Motor neuron (in vitro differentiated cells): Measurements from ENCODE around the gene AKR1C1. TPM values are rescaled to one million over a fixed set of nuclear protein-coding genes. Genes with fewer than 3 reads are reported as not detected.
A peak's percentile ranks its signal among the peaks of the same experiment; 100 is the strongest.
"Not testable (repeated sequence)": the region's sequence is repeated elsewhere in the genome, so short reads cannot be mapped to it uniquely, and the experiment has no call there.

Experiments
- ATAC-seq, 8 experiments: fragments of 200-7000 bp; cut with Tn5 transposase; replicated peaks in 6 of 8; 2 replicates each; pipeline ENCODE4 v1.8.0; 2021; ENCODE audit warnings: mild to moderate bottlenecking in 8 of 8, moderate library complexity in 8 of 8
- H3K27ac ChIP-seq, 2 donors: fragments of 250-450 bp; sonication (Bioruptor Pico); 2 replicates each; pipeline ENCODE4 v1.9.0; 2021; ENCODE audit warnings: antibody characterized with exemption in 2 of 2, mild to moderate bottlenecking in 2 of 2, moderate library complexity in 1 of 2
- H3K4me1 ChIP-seq, 2 donors: fragments of 250-450 bp; sonication (Bioruptor Pico); replicated peaks in 1 of 2; 2 replicates each; pipeline ENCODE4 v1.6.1; 2021; ENCODE audit warnings: antibody characterized with exemption in 2 of 2, mild to moderate bottlenecking in 2 of 2, moderate library complexity in 1 of 2
- H3K4me3 ChIP-seq, 5 donors: fragments of 250-450 bp; sonication (Bioruptor Pico); 2 replicates each; pipeline ENCODE4 v1.9.0; 2021; ENCODE audit warnings: antibody characterized with exemption in 5 of 5, mild to moderate bottlenecking in 5 of 5, moderate library complexity in 4 of 5
- WGBS, 10 experiments: fragments of 450-650 bp; shearing (Covaris generic); methylation state at CpG; one replicate each; pipeline ENCODE4 v1.0.0; 2022; 5-methylcytosine and 5-hydroxymethylcytosine counted together
- in situ Hi-C, 9 experiments: fragments of 400-800 bp; cut with MboI; loops; one replicate each; pipeline ENCODE4 v1.15.0; 2021; ENCODE audit warnings: low sequenced_read_pairs in 9 of 9, low pct_unique_long_range_greater_than_20kb in 2 of 9; ENCODE audit not compliant: unreplicated experiment in 9 of 9
- total RNA-seq, 8 experiments: library from RNA; unstranded; fragments of 300-600 nt; gene quantifications; 2 replicates each; pipeline versions ENCODE4 v1.2.3 to v1.2.4, GENCODE V29; 2022

Gene AKR1C1
- total RNA-seq, 8 experiments from 2014 or later = 3.2 to 131 (median 26.1) TPM

- no peak overlapping the region for H3K4me3 ChIP-seq
- 76 to 100% (median 100%) methylated on average over 1 to 2 of the region's 2 CpGs; no CpG with 5 or more reads in 2 of the 10 experiments for WGBS, 10 experiments
- in situ Hi-C loops = no loop called here
- no peaks in the 10 kb centered on the region for H3K4me1 ChIP-seq
- ATAC-seq = no peak
- H3K27ac ChIP-seq = no peak overlapping the region
These were observed 17.6 kb downstream of the AKR1C1 start for GRCh38 chr10:4980793-4981192.

- 58 to 93% (median 68%) methylated on average over 2 to 9 of the region's 14 CpGs; no CpG with 5 or more reads in 3 of the 10 experiments for WGBS, 10 experiments
- Histone ChIP-seq H3K4me1 (no peaks in the 10 kb centered on the region), H3K27ac (no peak overlapping the region), H3K4me3 (no peak overlapping the region)
- in situ Hi-C loops = no loop called here
- peak in 1 of 8 experiments; percentile 18 for ATAC-seq
These were observed 18.7 kb downstream of the AKR1C1 start for GRCh38 chr10:4981722-4982471.

- 56 to 100% (median 100%) methylated on average over 2 to 9 of the region's 9 CpGs; no CpG with 5 or more reads in 3 of the 10 experiments for WGBS, 10 experiments
- in situ Hi-C loops = no loop called here
- peak in 3 of 8 experiments; percentile 87 to 93 (median 92) for ATAC-seq
These were observed 19.6 kb downstream of the AKR1C1 start for GRCh38 chr10:4982764-4983226.

GRCh38 chr10:4983615-4984216 lies 20.5 kb downstream of the AKR1C1 start:
- H3K27ac ChIP-seq = no peak overlapping the region
- no peak for ATAC-seq
- in situ Hi-C loops = no loop called here
- 100% methylated on average over 1 to 4 of the region's 5 CpGs; no CpG with 5 or more reads in 6 of the 10 experiments for WGBS, 10 experiments
- no peaks in the 10 kb centered on the region for H3K4me1 ChIP-seq
- no peak overlapping the region for H3K4me3 ChIP-seq

More at GRCh38 chr10:4982764-4983226, 19.6 kb downstream of the AKR1C1 start:
- Histone ChIP-seq H3K4me1 (no peaks in the 10 kb centered on the region), H3K4me3 (no peak overlapping the region), H3K27ac (no peak overlapping the region)

GRCh38 chr10:4984223-4984622 lies 21.0 kb downstream of the AKR1C1 start:
- in situ Hi-C loops = no loop called here
- Histone ChIP-seq H3K4me1 (no peaks in the 10 kb centered on the region), H3K4me3 (no peak overlapping the region), H3K27ac (no peak overlapping the region)
- ATAC-seq = no peak
- WGBS, 10 experiments = 67 to 100% (median 94%) methylated on average over 1 to 4 of the region's 10 CpGs; no CpG with 5 or more reads in 3 of the 10 experiments

- H3K27ac ChIP-seq = no peak overlapping the region
- in situ Hi-C loops = no loop called here
These were observed 21.9 kb downstream of the AKR1C1 start for GRCh38 chr10:4984971-4985594.

GRCh38 chr10:4988000-4988641 lies 24.9 kb downstream of the AKR1C1 start:
- WGBS, 10 experiments = 67 to 100% (median 91%) methylated on average over 1 to 6 of the region's 6 CpGs; no CpG with 5 or more reads in 2 of the 10 experiments
- in situ Hi-C loops, H3K27ac ChIP-seq, H3K4me1 ChIP-seq, H3K4me3 ChIP-seq, ATAC-seq: not testable (repeated sequence)

More at GRCh38 chr10:4984971-4985594, 21.9 kb downstream of the AKR1C1 start:
- ATAC-seq = peak in 2 of 8 experiments; percentile 34 to 42
- Histone ChIP-seq H3K4me1 (no peaks in the 10 kb centered on the region), H3K4me3 (no peak overlapping the region)
- 20 to 96% (median 77%) methylated on average over 1 to 5 of the region's 7 CpGs for WGBS, 10 experiments

- no peak for ATAC-seq
- Histone ChIP-seq H3K4me3 (no peak overlapping the region), H3K27ac (no peak overlapping the region), H3K4me1 (no peaks in the 10 kb centered on the region)
- in situ Hi-C loops = no loop called here
- WGBS, 10 experiments = 89 to 100% (median 100%) methylated on average over 1 to 2 of the region's 2 CpGs; no CpG with 5 or more reads in 4 of the 10 experiments
These were observed 27.0 kb downstream of the AKR1C1 start for GRCh38 chr10:4990217-4990616.

GRCh38 chr10:4991463-4991862 lies 28.2 kb downstream of the AKR1C1 start:
- ATAC-seq, H3K4me3 ChIP-seq, H3K4me1 ChIP-seq, in situ Hi-C loops, H3K27ac ChIP-seq: not testable (repeated sequence)
- WGBS, 10 experiments = 100% methylated on average over 1 of the region's 6 CpGs; no CpG with 5 or more reads in 9 of the 10 experiments

- in situ Hi-C loops, H3K4me3 ChIP-seq, H3K4me1 ChIP-seq, ATAC-seq, H3K27ac ChIP-seq: not testable (repeated sequence)
- WGBS, 10 experiments = 84 to 100% (median 96%) methylated on average over 1 to 8 of the region's 10 CpGs; no CpG with 5 or more reads in 3 of the 10 experiments
These were observed 29.3 kb downstream of the AKR1C1 start for GRCh38 chr10:4992564-4992963.

- H3K4me1 ChIP-seq, H3K4me3 ChIP-seq, H3K27ac ChIP-seq, in situ Hi-C loops, ATAC-seq: not testable (repeated sequence)
These were observed 31.0 kb downstream of the AKR1C1 start for GRCh38 chr10:4994260-4994659.

GRCh38 chr10:4998671-4999070 lies 35.5 kb downstream of the AKR1C1 start:
- ATAC-seq = no peak
- no peak overlapping the region for H3K27ac ChIP-seq
- in situ Hi-C loops = no loop called here
- H3K4me3 ChIP-seq = no peak overlapping the region
- 40 to 98% (median 90%) methylated on average over 1 to 4 of the region's 5 CpGs; no CpG with 5 or more reads in 2 of the 10 experiments for WGBS, 10 experiments
- peaks cover 3 to 9% of the 10 kb centered on the region in 2 donors for H3K4me1 ChIP-seq
